Muscle of arm (tissue), 14 donors: Measurements from ENCODE around the gene GPATCH4. TPM values are rescaled to one million over a fixed set of nuclear protein-coding genes. Genes with fewer than 3 reads are reported as not detected.

Experiments used
- DNase-seq: peaks from one replicate; pipeline ENCODE4 v3.0.0-alpha.2; 2013
- long read RNA-seq, 11 donors: transcript quantifications; one replicate each; lab custom pipeline, GENCODE V29; 2026
- polyA plus RNA-seq, 12 donors: library from polyadenylated mRNA; unstranded; fragments of 120-200 nt; gene quantifications; one replicate each; pipeline ENCODE4 v1.2.1, GENCODE V29; 2013; ENCODE audit not compliant: insufficient read length in 12 of 12

GPATCH4 gene
- polyA plus RNA-seq, result 10 to 100 TPM in 11 of 12 donors, not detected in 1; 25.3 to 39.3 (median 28.2) TPM
- long read RNA-seq, donor 1, transcript GPATCH4-201 (8 exons, 1,972 nt), result major isoform, 8 of 18 reads
- long read RNA-seq, donor 1, partial matches to known transcripts, result 9 of 18 reads
- long read RNA-seq, donor 1, other reads (novel, unspliced or antisense), result 0 of 18 reads
- long read RNA-seq, donor 2, transcript GPATCH4-201 (8 exons, 1,972 nt), result major isoform, 13 of 16 reads
- long read RNA-seq, donor 2, partial matches to known transcripts, result 0 of 16 reads
- long read RNA-seq, donor 2, other reads (novel, unspliced or antisense), result 0 of 16 reads
- long read RNA-seq, donor 3, transcript GPATCH4-201 (8 exons, 1,972 nt), result major isoform, 5 of 7 reads
- long read RNA-seq, donor 3, partial matches to known transcripts, result 0 of 7 reads
- long read RNA-seq, donor 3, other reads (novel, unspliced or antisense), result 0 of 7 reads
- long read RNA-seq, donor 4, transcript GPATCH4-201 (8 exons, 1,972 nt), result major isoform, 5 of 6 reads
- long read RNA-seq, donor 4, partial matches to known transcripts, result 0 of 6 reads
- long read RNA-seq, donor 4, other reads (novel, unspliced or antisense), result 0 of 6 reads
- long read RNA-seq, donor 5, transcript GPATCH4-201 (8 exons, 1,972 nt), result major isoform, 16 of 21 reads
- long read RNA-seq, donor 5, partial matches to known transcripts, result 0 of 21 reads
- long read RNA-seq, donor 5, other reads (novel, unspliced or antisense), result 0 of 21 reads
- long read RNA-seq, donor 6, transcript GPATCH4-201 (8 exons, 1,972 nt), result major isoform, 9 of 9 reads
- long read RNA-seq, donor 6, partial matches to known transcripts, result 0 of 9 reads
- long read RNA-seq, donor 6, other reads (novel, unspliced or antisense), result 0 of 9 reads
- long read RNA-seq, donor 7, transcript GPATCH4-201 (8 exons, 1,972 nt), result major isoform, 6 of 8 reads
- long read RNA-seq, donor 7, partial matches to known transcripts, result 0 of 8 reads
- long read RNA-seq, donor 7, other reads (novel, unspliced or antisense), result 0 of 8 reads
- long read RNA-seq, donor 8, transcript GPATCH4-201 (8 exons, 1,972 nt), result major isoform, 7 of 13 reads
- long read RNA-seq, donor 8, partial matches to known transcripts, result 5 of 13 reads
- long read RNA-seq, donor 8, other reads (novel, unspliced or antisense), result 0 of 13 reads
- long read RNA-seq, donor 9, transcript GPATCH4-201 (8 exons, 1,972 nt), result major isoform, 8 of 9 reads
- long read RNA-seq, donor 9, partial matches to known transcripts, result 0 of 9 reads
- long read RNA-seq, donor 9, other reads (novel, unspliced or antisense), result 0 of 9 reads
- long read RNA-seq, donor 10, transcript GPATCH4-201 (8 exons, 1,972 nt), result major isoform, 5 of 13 reads
- long read RNA-seq, donor 10, partial matches to known transcripts, result 6 of 13 reads
- long read RNA-seq, donor 10, other reads (novel, unspliced or antisense), result 0 of 13 reads
- long read RNA-seq, donor 11, transcript GPATCH4-201 (8 exons, 1,972 nt), result major isoform, 11 of 17 reads
- long read RNA-seq, donor 11, partial matches to known transcripts, result 0 of 17 reads
- long read RNA-seq, donor 11, other reads (novel, unspliced or antisense), result 0 of 17 reads

DNA sequence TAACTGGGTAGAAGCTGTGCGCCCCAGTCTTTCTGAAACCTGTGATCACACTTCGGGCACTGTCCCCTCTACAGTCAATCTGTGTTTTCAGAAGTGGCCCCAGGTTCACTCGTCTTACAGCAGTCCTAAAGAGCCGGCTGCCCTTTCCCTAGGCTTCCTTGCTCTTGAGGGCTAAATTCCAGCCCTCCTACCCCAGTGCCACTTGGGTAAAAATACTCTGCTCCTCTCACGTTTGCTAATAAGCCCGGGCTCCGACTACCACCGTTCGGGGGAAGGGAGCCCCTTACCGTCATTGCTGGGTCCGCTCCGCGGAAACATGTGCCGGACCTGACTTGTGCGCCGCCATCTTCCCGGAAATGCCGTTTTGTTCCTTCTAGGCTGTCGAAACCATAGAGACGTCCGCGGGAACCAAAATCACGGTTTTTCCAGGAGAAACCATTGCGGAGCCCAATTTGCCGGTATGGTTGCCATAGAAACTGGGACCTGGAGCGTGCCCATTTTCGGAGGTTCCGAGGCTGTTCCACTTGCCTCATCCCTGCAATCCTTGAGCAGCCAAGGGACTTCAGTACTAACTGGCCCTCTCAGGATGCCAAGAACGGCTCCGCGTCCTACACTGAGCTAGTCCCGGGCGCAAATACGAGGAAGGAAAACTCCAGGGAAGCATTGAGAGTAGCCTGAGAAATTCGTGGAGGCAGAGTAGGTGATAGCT lies at the start of gene GPATCH4:
Gene GPATCH4, minus strand, starts transcription at position 358 of the 709 bp plus-strand sequence.
- DNase-seq, result peak; percentile 87

DNA sequence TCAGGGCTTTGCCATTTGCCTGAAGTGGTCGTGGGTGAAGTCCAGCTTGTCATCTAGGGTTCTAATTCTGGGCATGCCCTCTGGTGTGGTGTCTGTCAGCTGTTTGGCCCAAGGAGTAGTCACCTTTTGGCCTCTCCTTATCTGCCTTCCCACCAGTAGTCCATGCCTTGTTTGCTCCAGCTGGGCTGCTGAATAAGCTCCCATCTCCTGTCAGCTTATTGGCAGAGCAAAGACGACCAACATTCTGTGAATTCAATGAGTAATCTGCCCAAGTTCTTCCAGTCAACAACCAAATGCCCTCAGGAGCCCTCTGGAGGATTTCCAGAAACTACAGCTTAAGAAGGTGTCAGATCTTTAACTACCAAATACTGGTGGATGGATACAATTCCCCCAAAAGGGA lies 47.7 kb upstream of the GPATCH4 start:
- DNase-seq, result no peak

DNA sequence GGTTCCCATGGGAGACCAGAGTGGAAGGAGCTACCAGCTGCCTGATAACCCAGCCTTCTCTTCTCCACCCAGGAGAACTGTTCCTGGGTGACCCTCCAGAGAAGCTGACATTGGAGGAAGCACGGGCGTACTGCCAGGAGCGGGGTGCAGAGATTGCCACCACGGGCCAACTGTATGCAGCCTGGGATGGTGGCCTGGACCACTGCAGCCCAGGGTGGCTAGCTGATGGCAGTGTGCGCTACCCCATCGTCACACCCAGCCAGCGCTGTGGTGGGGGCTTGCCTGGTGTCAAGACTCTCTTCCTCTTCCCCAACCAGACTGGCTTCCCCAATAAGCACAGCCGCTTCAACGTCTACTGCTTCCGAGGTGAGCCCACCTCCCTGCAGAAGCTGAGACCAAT lies 47.2 kb upstream of the GPATCH4 start:
- DNase-seq, result no peak

DNA sequence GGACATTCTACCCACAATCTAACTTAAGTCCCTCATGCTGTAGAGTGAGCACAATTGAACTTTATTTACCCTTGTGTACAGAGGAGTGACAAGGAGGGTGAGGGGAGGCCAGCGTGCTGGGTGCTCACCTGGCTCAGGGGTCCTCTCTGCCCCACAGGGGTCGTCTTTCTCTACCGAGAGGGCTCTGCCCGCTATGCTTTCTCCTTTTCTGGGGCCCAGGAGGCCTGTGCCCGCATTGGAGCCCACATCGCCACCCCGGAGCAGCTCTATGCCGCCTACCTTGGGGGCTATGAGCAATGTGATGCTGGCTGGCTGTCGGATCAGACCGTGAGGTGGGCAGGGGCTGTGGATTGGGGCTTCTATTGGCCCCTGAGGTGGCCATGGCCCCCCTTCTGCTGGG lies 46.1 kb upstream of the GPATCH4 start:
- no peak for DNase-seq

DNA sequence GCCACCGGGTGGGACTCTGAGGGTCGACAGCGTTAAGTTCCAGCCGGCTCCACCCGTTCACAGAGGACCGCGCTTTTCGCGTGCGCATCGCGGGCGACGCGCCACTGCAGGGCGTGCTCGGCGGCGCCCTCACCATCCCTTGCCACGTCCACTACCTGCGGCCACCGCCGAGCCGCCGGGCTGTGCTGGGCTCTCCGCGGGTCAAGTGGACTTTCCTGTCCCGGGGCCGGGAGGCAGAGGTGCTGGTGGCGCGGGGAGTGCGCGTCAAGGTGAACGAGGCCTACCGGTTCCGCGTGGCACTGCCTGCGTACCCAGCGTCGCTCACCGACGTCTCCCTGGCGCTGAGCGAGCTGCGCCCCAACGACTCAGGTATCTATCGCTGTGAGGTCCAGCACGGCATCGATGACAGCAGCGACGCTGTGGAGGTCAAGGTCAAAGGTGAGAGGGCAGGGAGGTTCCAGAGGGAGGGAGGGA lies 45.5 kb upstream of the GPATCH4 start:
- DNase-seq, result no peak

DNA sequence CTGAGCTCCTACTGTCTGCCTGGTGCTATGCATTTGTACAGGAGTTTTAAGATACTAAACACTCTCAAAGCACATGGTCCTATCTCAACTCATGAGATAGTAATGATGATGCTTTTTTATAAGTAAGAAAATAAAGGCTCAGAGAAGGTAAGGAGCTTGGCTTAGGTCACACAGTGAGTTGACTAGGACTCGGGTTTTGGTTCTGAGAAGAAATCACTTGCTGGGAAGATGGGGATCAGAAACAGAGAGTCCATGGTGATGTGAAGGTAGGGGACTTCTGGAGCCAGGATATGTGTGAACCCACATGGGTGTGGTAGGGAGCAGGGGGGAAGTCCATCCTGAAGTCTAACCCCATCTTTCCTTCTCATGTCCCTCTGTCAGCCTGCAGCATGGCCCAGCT lies 44.4 kb upstream of the GPATCH4 start:
- no peak for DNase-seq

DNA sequence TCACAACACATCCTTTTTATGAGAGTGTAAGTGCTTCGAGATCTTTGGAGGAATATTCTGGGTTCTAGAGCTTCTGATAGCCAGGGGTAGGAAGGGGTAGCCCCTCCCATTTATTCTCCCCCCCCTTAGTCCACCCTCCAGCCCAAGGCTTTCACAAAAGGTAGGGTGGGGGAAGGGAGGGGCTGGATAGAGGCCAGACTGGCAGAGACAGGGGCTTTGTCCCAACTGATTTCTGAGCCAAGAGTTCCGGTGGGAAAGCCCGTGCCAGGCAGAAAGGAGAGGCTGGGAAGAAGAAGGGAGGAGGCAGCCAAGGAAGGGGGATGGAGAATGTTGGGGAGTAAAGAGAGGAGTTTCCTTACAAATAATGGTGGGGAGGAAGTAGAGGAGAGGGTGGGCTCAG lies 43.8 kb upstream of the GPATCH4 start:
- DNase-seq, result no peak

DNA sequence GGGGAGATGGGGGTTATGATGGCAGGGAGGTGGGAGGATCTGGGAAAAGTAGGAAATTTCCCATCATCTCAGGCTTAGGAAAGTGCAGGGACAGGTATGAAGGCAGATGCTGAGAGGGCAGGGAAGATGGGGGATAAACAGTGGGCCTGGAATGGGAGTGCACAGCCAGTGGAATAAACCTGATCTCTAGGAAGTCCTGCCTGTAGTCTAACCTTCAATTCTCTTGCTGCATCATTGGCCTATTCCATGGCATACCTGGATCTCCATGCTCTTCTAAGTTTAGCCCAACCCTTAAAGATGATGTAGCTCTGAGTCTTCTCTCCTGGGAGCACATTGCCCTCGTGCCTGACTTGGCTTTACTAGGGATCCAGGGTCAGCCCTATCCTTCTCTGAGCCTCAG lies 43.4 kb upstream of the GPATCH4 start:
- DNase-seq, result no peak

DNA sequence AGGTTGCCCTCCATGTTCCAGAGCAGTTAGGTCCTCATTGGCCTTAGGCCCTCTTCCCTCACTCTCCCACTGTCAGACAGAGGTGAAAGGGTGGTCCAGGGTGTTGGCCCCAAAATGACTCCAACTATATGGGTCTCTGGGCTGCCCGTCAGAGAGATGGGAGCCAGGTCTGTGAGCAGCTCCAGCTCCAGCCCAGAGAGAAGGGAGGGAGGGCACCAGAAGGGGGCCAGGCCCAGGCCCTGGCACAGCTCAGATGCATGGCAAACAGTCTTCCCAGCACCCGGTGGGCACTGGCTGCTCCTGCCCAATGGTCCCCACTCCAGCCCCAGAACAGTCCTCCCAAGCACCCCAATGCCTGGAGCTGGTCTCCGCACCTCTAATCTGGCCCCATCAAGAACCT lies 42.9 kb upstream of the GPATCH4 start:
- DNase-seq, result no peak

DNA sequence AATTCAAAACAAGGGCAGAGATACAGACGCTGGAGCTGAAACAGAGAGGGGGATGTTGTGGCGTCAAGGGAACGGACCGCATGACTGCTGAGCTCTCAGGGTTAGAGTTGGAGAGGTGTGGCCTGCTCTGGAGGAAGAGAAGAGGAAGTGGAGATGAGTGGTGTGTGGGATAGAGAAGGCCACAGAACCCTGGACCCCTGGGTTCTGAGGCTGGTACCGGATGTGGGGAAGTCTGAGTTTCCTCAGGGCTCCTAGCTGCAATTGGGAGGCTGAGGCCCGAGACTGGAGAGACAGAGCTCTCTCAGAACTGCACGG lies 42.5 kb upstream of the GPATCH4 start:
- DNase-seq, result no peak

DNA sequence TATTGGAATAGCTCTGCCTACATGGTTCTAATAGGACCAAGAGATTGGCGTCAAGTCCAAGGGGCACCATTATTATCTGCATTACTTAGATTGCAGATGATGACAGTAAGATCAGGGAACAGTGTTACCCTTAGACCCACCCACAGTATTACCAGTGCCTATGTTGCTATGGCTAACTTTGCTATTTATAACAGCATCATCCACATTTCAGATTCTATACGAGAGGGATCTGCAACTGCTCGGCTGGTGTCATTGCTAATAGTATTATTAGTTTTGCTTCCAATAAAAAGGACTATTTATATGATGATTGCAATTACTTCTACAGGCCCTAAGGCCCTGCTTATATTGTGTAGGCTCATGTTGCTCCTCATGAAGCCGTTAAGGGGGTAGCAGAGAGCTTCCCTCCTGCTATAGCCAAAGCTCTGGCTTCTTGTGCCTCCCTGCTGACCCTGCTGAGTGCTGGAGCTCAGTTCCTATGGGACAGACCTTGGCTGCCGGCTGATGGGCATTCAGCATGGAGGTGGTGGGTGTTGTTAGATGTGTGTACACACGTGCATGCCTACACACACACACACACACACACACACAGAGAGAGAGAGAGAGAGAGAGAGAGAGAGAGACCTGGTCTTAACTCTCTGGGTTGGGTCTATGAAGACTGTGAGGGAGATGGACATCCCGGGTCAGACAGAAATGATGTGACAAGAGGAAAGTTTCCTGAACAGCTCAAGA lies 41.9 kb upstream of the GPATCH4 start:
- DNase-seq, result no peak

DNA sequence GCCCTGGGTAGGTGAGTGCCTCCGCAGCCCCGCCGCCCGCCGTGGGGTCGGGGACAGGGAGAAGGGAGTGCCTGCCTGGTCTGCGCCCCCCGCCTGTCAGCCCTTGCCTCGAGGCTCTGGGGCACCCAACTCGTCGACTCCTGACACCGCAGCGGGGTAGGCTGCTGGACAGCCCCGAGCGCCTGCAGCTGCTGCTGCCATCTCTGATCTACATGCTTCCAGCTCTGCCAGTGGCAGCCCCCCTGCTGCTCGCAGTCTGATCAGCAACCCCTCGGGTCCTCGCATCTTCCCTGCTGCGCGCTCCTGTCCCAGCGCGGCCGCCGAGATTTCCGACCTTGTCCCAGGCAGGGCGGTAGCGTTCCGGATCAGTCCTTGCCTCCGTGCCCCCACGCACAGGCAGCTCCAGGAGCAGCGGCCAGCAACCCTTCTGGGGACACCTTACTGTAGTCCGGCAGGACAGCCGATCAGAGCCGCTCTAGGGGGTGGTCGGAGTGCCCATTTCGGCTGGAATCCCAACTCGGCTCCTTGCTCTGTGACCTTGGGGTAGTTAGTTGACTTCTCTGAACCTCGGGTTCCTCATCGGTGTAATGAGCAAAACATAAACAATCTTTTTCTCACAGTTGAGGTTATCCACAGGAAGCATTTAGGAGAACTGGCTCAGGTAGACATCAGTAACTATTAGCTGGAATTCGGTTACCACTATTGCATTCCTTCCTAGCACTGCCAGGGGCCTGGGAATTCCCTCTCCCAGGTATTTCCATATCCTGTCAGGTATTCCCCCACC lies 41.2 kb upstream of the GPATCH4 start:
- DNase-seq, result no peak

DNA sequence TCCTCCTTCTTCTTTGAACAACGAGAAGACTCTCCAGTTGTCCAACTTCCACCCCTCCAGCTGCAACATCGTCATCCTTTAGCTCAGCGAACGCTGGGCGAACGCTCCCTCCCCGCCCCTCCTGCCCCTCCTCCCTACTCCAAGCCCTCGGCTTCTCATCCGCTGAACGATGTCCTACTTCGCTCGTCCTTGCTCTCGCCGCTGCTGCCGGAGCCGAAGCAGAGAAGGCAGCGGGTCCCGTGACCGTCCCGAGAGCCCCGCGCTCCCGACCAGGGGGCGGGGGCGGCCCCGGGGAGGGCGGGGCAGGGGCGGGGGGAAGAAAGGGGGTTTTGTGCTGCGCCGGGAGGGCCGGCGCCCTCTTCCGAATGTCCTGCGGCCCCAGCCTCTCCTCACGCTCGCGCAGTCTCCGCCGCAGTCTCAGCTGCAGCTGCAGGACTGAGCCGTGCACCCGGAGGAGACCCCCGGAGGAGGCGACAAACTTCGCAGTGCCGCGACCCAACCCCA lies 40.5 kb upstream of the GPATCH4 start, which contains the start of gene BCAN:
Gene BCAN, plus strand, starts transcription at position 357 of the 504 bp plus-strand sequence. CDS start 3,938 bp downstream, outside the sequence.
- DNase-seq, result no peak

DNA sequence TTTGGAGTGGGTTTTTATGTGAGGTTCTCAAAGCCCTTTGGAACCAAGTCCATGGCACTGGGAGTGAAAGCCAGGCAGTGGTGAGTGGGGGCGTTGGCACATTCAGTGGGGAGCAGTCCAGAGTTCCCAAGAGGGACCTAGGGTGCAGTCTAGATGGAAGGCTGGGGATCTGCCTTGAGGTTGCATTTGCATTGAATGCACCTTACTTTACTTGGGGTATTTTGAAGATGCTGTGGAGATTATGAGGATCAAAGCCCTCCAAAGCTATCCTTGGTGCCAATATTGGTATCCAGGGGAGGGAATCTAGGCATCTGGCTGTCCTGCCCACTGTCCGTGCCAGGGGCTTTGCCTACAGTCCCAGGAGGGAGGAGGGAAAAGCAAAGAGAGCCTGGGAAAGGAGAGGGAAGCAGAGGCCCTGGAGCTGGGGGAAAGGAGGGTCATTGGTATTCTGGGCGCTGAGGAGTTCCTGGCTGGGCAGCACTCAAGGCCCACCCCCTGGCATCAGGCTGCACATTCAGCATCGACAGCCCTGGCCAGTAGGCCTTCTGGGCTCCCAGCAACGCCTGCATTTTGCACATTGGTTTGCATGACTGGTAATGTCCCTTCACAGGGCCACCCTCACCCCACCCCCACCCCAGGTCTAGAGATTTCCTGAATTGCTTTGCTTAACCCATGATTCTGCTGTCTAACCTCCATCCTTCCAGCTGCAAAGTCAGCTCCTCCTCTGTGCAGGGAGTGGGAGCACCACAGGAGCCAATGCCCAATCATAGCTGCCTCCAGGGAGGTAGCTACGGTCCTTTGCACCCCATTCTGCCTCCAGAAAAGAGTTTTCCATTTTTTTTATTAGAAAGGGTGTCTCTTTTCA lies 39.8 kb upstream of the GPATCH4 start:
- no peak for DNase-seq

DNA sequence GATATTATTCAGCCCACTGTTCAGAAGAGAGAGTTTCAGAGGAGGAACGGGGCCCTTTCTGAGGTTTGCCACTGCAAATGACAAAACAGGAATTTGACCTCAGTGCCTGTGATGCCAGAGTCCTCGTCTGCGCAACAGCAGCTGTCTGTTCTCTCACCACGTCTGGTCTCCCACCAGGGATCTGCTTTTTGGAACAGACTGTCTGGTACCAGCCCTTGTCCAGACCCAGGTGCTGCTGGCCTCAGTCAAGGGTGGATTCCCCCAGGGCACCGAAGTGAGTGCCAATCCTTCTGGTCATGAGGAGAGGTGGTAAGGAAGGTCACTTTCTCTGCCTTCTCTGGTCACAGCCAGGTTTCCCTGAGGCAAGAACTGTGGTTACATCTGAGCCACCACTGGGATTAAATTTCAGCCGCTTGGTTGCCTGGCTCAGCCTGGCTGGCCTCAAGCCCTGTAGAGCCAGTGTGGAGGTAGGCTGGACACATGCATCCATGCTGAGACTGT lies 38.4 kb upstream of the GPATCH4 start:
- no peak for DNase-seq

DNA sequence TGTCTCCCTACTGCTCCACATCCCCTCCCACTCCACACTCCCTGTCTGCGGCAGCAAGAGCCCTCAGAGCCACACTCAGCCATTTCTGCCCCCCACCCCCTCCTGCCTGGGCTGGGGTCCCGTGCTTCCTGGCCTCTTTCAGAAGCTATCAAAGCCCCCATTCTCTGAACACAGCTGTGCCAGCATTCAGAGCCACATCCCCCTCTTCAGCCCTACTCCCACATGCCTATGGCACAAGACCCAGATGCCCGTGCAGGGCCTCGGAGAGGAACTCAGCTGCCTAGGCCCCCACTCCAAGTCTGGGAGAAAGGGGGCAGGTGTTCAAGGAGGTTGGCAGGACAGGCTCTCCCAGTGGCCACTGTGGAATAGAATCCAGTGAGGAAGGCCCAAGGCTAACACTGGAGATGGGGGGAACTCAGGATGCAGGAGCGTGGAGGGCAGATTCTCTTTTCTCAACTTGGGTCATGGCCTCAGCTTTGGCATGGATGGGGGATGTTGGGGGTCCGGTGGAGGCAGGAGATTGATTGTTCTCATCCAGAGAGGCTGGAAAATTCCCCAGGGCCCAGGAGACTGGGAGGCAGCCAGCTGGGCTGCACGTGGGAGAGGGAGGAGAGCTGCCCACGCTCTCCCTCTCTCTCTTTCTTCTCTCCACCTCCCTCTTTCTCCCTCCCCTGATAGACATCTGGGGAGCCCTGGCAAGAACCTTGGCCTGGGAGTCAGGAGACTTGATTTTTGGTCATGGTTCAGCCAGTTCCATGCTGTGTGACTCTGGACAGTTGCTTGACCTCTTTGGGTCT lies 37.1 kb upstream of the GPATCH4 start:
- DNase-seq, result no peak

DNA sequence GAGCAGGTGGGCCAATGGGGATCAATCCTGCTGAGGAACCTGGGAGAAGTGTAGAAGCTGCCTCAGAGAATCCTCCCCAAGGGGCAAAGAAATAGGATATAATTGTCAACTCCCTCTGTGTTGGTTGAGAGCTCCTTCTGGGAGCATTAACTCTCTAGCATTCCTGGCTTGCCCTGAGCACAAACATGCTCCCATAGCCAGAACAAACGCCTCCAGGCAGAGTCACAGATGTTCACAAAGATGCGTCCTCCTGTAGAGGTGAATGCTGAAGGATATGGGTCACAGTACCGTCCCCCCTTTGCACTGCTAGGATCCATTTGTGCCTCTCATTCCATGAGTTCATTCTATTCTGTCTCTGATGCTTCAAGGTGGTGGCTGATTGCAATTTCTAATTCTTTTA lies 31.1 kb upstream of the GPATCH4 start:
- DNase-seq, result no peak
